Measurements from ENCODE around the gene CLCF1. TPM values are rescaled to one million over a fixed set of nuclear protein-coding genes. Genes with fewer than 3 reads are reported as not detected.

Gene CLCF1
- polyA plus RNA-seq, 1 donor (not counting 4 experiments of a cell fraction or from before 2014, with no cell fraction given): 2.7 TPM

GRCh38 chr11:67356864-67357561 is 16.4 kb downstream of the CLCF1 start:
- no peak for FAIRE-seq
- H3K79me2 ChIP-seq (ENCODE audit: control insufficient read depth, insufficient read depth, low read length): peaks cover 8% of the 10 kb centered on the region
- no peaks in the 10 kb centered on the region for H4K20me1 ChIP-seq (ENCODE audit: control insufficient read depth, extremely low read depth, insufficient read depth, low read length)
- DNase-seq (ENCODE audit: low read depth, low spot score): no peak
- H3K4me3 ChIP-seq (ENCODE audit: control insufficient read depth in 2 of 3, extremely low read depth in 1 of 3, insufficient read depth in 2 of 3, low read depth in 1 of 3, low read length in 3 of 3): no peak overlapping the region
- TF ChIP-seq CTCF (optimal IDR thresholded peaks at IDR 0.05 in 1 of 3, IDR thresholded peaks at IDR 0.05 in 1 of 3, conservative IDR thresholded peaks at IDR 0.05 in 1 of 3; ENCODE audit: extremely low read depth in 1 of 3, insufficient read depth in 2 of 3, low read length in 3 of 3): peak; percentile 89 to 97 (median 92)
- TF ChIP-seq EZH2 (IDR thresholded peaks at IDR 0.05; ENCODE audit: low read length): no peak
- H3K27ac ChIP-seq (ENCODE audit: control insufficient read depth, insufficient read depth, low read length): no peak overlapping the region
- no peak overlapping the region for H3K9ac ChIP-seq (ENCODE audit: control insufficient read depth, extremely low read depth, insufficient read depth, low read length)
- no peaks in the 10 kb centered on the region for H3K36me3 ChIP-seq (ENCODE audit: control insufficient read depth in 2 of 2, extremely low read depth in 1 of 2, insufficient read depth in 2 of 2, low read length in 2 of 2)
- peaks cover 52% of the 10 kb centered on the region for H3K4me1 ChIP-seq (ENCODE audit: control insufficient read depth, extremely low read depth, insufficient read depth, low read length)
- no peaks in the 10 kb centered on the region for H3K27me3 ChIP-seq (ENCODE audit: control insufficient read depth, extremely low read depth, insufficient read depth, low read length)
- H3K9me1 ChIP-seq (ENCODE audit: control insufficient read depth, extremely low read depth, insufficient read depth, low read length): peaks cover 4% of the 10 kb centered on the region
- H3K9me3 ChIP-seq (ENCODE audit: control insufficient read depth, low read depth, low read length): no peaks in the 10 kb centered on the region
- H3K4me2 ChIP-seq (ENCODE audit: control insufficient read depth, extremely low read depth, insufficient read depth, low read depth, low read length): peak overlapping the region; percentile 16
- dilution Hi-C loops (cut with MboI; ENCODE audit: extremely low pct_ligation_motif_present, low sequenced_read_pairs): no loop called here
- H2AFZ ChIP-seq (ENCODE audit: control insufficient read depth, low read length): peak overlapping the region; percentile 46

DNA sequence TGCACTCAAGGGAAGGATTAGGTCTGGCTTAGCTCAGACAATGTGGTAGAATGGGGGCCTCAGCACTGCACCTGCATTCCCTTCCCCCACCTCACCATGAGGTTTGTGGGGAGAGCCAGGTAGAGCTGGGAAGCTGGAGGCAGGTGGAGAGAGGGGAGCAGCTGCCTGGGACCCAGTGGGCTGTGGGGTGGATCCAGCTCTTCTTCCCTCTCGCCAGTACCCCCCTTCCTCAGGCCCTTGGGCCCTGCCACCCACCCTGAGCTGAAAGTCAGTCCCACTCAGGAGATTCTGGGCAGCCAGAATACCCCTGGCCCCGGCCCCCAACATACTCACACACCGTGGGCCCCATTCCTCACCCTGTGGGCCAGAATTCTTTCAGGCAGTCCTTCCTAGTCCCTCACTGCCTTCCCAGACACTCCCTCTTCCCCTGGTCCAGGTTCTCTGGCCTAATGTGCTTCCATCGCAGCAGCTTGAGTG is 17.0 kb downstream of the CLCF1 start:
- peaks cover 55% of the 10 kb centered on the region for H3K4me1 ChIP-seq (ENCODE audit: control insufficient read depth, extremely low read depth, insufficient read depth, low read length)
- no peaks in the 10 kb centered on the region for H4K20me1 ChIP-seq (ENCODE audit: control insufficient read depth, extremely low read depth, insufficient read depth, low read length)
- no peak overlapping the region for H3K9ac ChIP-seq (ENCODE audit: control insufficient read depth, extremely low read depth, insufficient read depth, low read length)
- H3K27ac ChIP-seq (ENCODE audit: control insufficient read depth, insufficient read depth, low read length): no peak overlapping the region
- no peak overlapping the region for H3K4me3 ChIP-seq (ENCODE audit: control insufficient read depth in 2 of 3, extremely low read depth in 1 of 3, insufficient read depth in 2 of 3, low read depth in 1 of 3, low read length in 3 of 3)
- dilution Hi-C loops (cut with MboI; ENCODE audit: extremely low pct_ligation_motif_present, low sequenced_read_pairs): no loop called here
- H3K9me1 ChIP-seq (ENCODE audit: control insufficient read depth, extremely low read depth, insufficient read depth, low read length): peaks cover 4% of the 10 kb centered on the region
- no peak for DNase-seq (ENCODE audit: low read depth, low spot score)
- H3K27me3 ChIP-seq (ENCODE audit: control insufficient read depth, extremely low read depth, insufficient read depth, low read length): no peaks in the 10 kb centered on the region
- H3K36me3 ChIP-seq (ENCODE audit: control insufficient read depth in 2 of 2, extremely low read depth in 1 of 2, insufficient read depth in 2 of 2, low read length in 2 of 2): peaks cover 0 to 3% of the 10 kb centered on the region in 2 experiments
- TF ChIP-seq CTCF (optimal IDR thresholded peaks at IDR 0.05 in 1 of 3, IDR thresholded peaks at IDR 0.05 in 1 of 3, conservative IDR thresholded peaks at IDR 0.05 in 1 of 3; ENCODE audit: extremely low read depth in 1 of 3, insufficient read depth in 2 of 3, low read length in 3 of 3) (no peak), EZH2 (IDR thresholded peaks at IDR 0.05; ENCODE audit: low read length) (no peak)
- FAIRE-seq: no peak
- H3K9me3 ChIP-seq (ENCODE audit: control insufficient read depth, low read depth, low read length): no peaks in the 10 kb centered on the region
- peak overlapping the region; percentile 46 for H2AFZ ChIP-seq (ENCODE audit: control insufficient read depth, low read length)
- peak overlapping the region; percentile 16 for H3K4me2 ChIP-seq (ENCODE audit: control insufficient read depth, extremely low read depth, insufficient read depth, low read depth, low read length)
- peaks cover 8% of the 10 kb centered on the region for H3K79me2 ChIP-seq (ENCODE audit: control insufficient read depth, insufficient read depth, low read length)

Measured in keratinocyte (primary cell).